ENCODE data around the gene PEX12.
A peak's percentile ranks its signal among the peaks of the same experiment; 100 is the strongest.

Gene PEX12

GRCh38 chr17:35575759-35576158 is 2.6 kb downstream of the PEX12 start:
- no peak for TF ChIP-seq EZH2phosphoT487 (IDR thresholded peaks at IDR 0.05; ENCODE audit: borderline replicate concordance, low read length)
- no peak for TF ChIP-seq CTCF (IDR thresholded peaks at IDR 0.05; ENCODE audit: low read depth, low read length, poor library complexity, severe bottlenecking)
- Histone ChIP-seq H3K27ac (ENCODE audit: low read depth, low read length) (no peak overlapping the region), H3K4me2 (ENCODE audit: low read length) (no peak overlapping the region), H3K27me3 (ENCODE audit: control insufficient read depth, low read length) (no peaks in the 10 kb centered on the region), H3F3A (ENCODE audit: control insufficient read depth, insufficient read depth) (peaks cover 20% of the 10 kb centered on the region; the same call in 1 of the 2 replicates), H3K36me3 (ENCODE audit: control insufficient read depth, low read length) (peaks cover 29% of the 10 kb centered on the region), H3K9me3 (ENCODE audit: control insufficient read depth, insufficient read depth, low read length) (no peaks in the 10 kb centered on the region), H4K20me1 (ENCODE audit: control insufficient read depth, insufficient read depth, low read depth, low read length) (no peaks in the 10 kb centered on the region), H3K9me2 (replicated peaks; ENCODE audit: control insufficient read depth, low read length) (no peaks in the 10 kb centered on the region), H3K4me1 (ENCODE audit: control insufficient read depth, low read length) (peaks cover 26% of the 10 kb centered on the region), H3K79me2 (ENCODE audit: control insufficient read depth, low read length) (peaks cover 31% of the 10 kb centered on the region), H3K4me3 (ENCODE audit: low read length) (no peak overlapping the region)

- H3K9me2 ChIP-seq (replicated peaks; ENCODE audit: control insufficient read depth, low read length) = no peaks in the 10 kb centered on the region
- no peaks in the 10 kb centered on the region for H3K9me3 ChIP-seq (ENCODE audit: control insufficient read depth, insufficient read depth, low read length)
- peak overlapping the region; percentile 87 for H3K4me2 ChIP-seq (ENCODE audit: low read length)
- peak overlapping the region; percentile 84 for H3K4me3 ChIP-seq (ENCODE audit: low read length)
- no peak overlapping the region for H3K27ac ChIP-seq (ENCODE audit: low read depth, low read length)
- no peaks in the 10 kb centered on the region; the same call in 1 of the 2 replicates for H3K27me3 ChIP-seq (ENCODE audit: control insufficient read depth, low read length)
- no peak for TF ChIP-seq CTCF (IDR thresholded peaks at IDR 0.05; ENCODE audit: low read depth, low read length, poor library complexity, severe bottlenecking)
- H3K4me1 ChIP-seq (ENCODE audit: control insufficient read depth, low read length) = peaks cover 18% of the 10 kb centered on the region
- H3K79me2 ChIP-seq (ENCODE audit: control insufficient read depth, low read length) = peaks cover 44% of the 10 kb centered on the region
- H4K20me1 ChIP-seq (ENCODE audit: control insufficient read depth, insufficient read depth, low read depth, low read length) = no peaks in the 10 kb centered on the region; the same call in 1 of the 2 replicates
- peaks cover 7% of the 10 kb centered on the region; the same call in 1 of the 2 replicates for H3F3A ChIP-seq (ENCODE audit: control insufficient read depth, insufficient read depth)
- H3K36me3 ChIP-seq (ENCODE audit: control insufficient read depth, low read length) = peaks cover 11% of the 10 kb centered on the region
Observed at GRCh38 chr17:35569405-35569804, 9.0 kb downstream of the PEX12 start.

- Histone ChIP-seq H3K4me1 (ENCODE audit: control insufficient read depth, low read length) (peaks cover 18% of the 10 kb centered on the region), H3K9me2 (replicated peaks; ENCODE audit: control insufficient read depth, low read length) (no peaks in the 10 kb centered on the region), H3F3A (ENCODE audit: control insufficient read depth, insufficient read depth) (peaks cover 3% of the 10 kb centered on the region; the same call in 1 of the 2 replicates), H3K4me2 (ENCODE audit: low read length) (peak overlapping the region; percentile 87), H4K20me1 (ENCODE audit: control insufficient read depth, insufficient read depth, low read depth, low read length) (no peaks in the 10 kb centered on the region; the same call in 1 of the 2 replicates), H3K27ac (ENCODE audit: low read depth, low read length) (no peak overlapping the region; the same call in 1 of the 2 replicates), H3K9me3 (ENCODE audit: control insufficient read depth, insufficient read depth, low read length) (no peaks in the 10 kb centered on the region), H3K4me3 (ENCODE audit: low read length) (peak overlapping the region; percentile 84), H3K36me3 (ENCODE audit: control insufficient read depth, low read length) (peaks cover 6% of the 10 kb centered on the region), H3K27me3 (ENCODE audit: control insufficient read depth, low read length) (no peaks in the 10 kb centered on the region; the same call in none of the 2 replicates), H3K79me2 (ENCODE audit: control insufficient read depth, low read length) (peaks cover 44% of the 10 kb centered on the region)
- no peak for TF ChIP-seq EZH2phosphoT487 (IDR thresholded peaks at IDR 0.05; ENCODE audit: borderline replicate concordance, low read length)
- no peak for TF ChIP-seq CTCF (IDR thresholded peaks at IDR 0.05; ENCODE audit: low read depth, low read length, poor library complexity, severe bottlenecking)
Observed at GRCh38 chr17:35568561-35568960, 9.8 kb downstream of the PEX12 start.

All from DOHH2 (cell line).